B cell (primary cell): ENCODE data around the gene YPEL3. TPM values are rescaled to one million over a fixed set of nuclear protein-coding genes. Genes with fewer than 3 reads are reported as not detected.

Experiments
- ATAC-seq: fragments of 200-7000 bp; cut with Tn5 transposase; one replicate; pipeline ENCODE4 v1.10.0; 2021; ENCODE audit warnings: low read depth, mild to moderate bottlenecking, moderate number of reproducible peaks, moderate library complexity
- CTCF ChIA-PET: fragments of 350-600 bp; sonication (Branson Sonifier 250); formaldehyde crosslinking; loops from one replicate; lab custom pipeline; 2021; ENCODE audit warnings: antibody characterized with exemption, inconsistent platforms; lab: Charles Lee
- POLR2A ChIA-PET: fragments of 350-600 bp; sonication (Branson Sonifier 250); formaldehyde crosslinking; loops from one replicate; lab custom pipeline; 2021; ENCODE audit warnings: antibody characterized with exemption; lab: Charles Lee
- DNase-seq: peaks from one replicate; pipeline ENCODE4 v3.0.0; 2013
- H2AFZ ChIP-seq: 2 replicates; pipeline ENCODE4 v1.6.1; 2012; ENCODE audit warnings: mild to moderate bottlenecking, low read depth, low read length; ENCODE audit not compliant: insufficient read depth, poor library complexity, severe bottlenecking
- H3K27ac ChIP-seq, 2 donors: 1 replicate in 1 of 2; 2 replicates in 1 of 2; pipeline ENCODE4 v1.5.1; 2012 to 2013; ENCODE audit warnings: low read length in 2 of 2, mild to moderate bottlenecking in 2 of 2, moderate library complexity in 1 of 2
- H3K27me3 ChIP-seq, 4 experiments: fragments of 200-600 bp in 1 of 4; sonication (generic) in 1 of 4; replicated peaks in 1 of 4; 1 replicate in 2 of 4; 2 replicates in 2 of 4; pipeline versions ENCODE4 v1.6.1 to v1.7.0; 2013 to 2016; ENCODE audit warnings: low read length in 3 of 4, mild to moderate bottlenecking in 2 of 4, mixed read lengths in 1 of 4, moderate library complexity in 1 of 4; ENCODE audit not compliant: insufficient read depth in 4 of 4, control insufficient read depth in 3 of 4; ENCODE audit errors: control extremely low read depth in 1 of 4
- H3K36me3 ChIP-seq, 2 experiments: replicated peaks in 1 of 2; 1 replicate in 1 of 2; 2 replicates in 1 of 2; pipeline versions ENCODE4 v1.6.1 to v1.7.1; 2013; ENCODE audit warnings: low read length in 1 of 2; ENCODE audit not compliant: insufficient read depth in 2 of 2, control insufficient read depth in 1 of 2; ENCODE audit errors: control extremely low read depth in 1 of 2, extremely low read depth in 1 of 2
- H3K4me1 ChIP-seq, 2 donors: fragments of 200-600 bp in 1 of 2; sonication (generic) in 1 of 2; 1 replicate in 1 of 2; 2 replicates in 1 of 2; pipeline versions ENCODE4 v1.5.1 to v1.6.1; 2013 to 2017; ENCODE audit warnings: low read length in 2 of 2; ENCODE audit not compliant: control insufficient read depth in 2 of 2, insufficient read depth in 2 of 2
- H3K4me2 ChIP-seq: replicated peaks from 2 replicates; pipeline ENCODE3; 2012; ENCODE audit warnings: mild to moderate bottlenecking, low read depth, low read length; ENCODE audit not compliant: poor library complexity, severe bottlenecking
- H3K4me3 ChIP-seq, 5 experiments: fragments of 200-600 bp in 1 of 5; sonication (generic) in 1 of 5; 1 replicate in 3 of 5; 2 replicates in 2 of 5; pipeline versions ENCODE4 v1.5.1 to v1.7.0; 2011 to 2016; ENCODE audit warnings: low read length in 4 of 5, mild to moderate bottlenecking in 4 of 5, low read depth in 2 of 5, control low read depth in 1 of 5, moderate library complexity in 1 of 5; ENCODE audit not compliant: insufficient read depth in 1 of 5; ENCODE audit errors: control extremely low read depth in 1 of 5, extremely low read depth in 1 of 5
- H3K79me2 ChIP-seq: fragments of 200-600 bp; sonication (generic); one replicate; pipeline ENCODE4 v1.6.0; 2016; ENCODE audit warnings: low read length; ENCODE audit not compliant: control insufficient read depth, insufficient read depth
- H3K9ac ChIP-seq: fragments of 200-600 bp; sonication (generic); 2 replicates; pipeline ENCODE4 v1.6.1; 2017; ENCODE audit warnings: mild to moderate bottlenecking, low read length, moderate library complexity
- H3K9me3 ChIP-seq, 3 donors: one replicate each; pipeline versions ENCODE4 v1.6.1 to v1.7.1; 2013; ENCODE audit warnings: low read length in 2 of 3; ENCODE audit not compliant: control insufficient read depth in 2 of 3, insufficient read depth in 1 of 3; ENCODE audit errors: control extremely low read depth in 1 of 3
- H4K20me1 ChIP-seq: 2 replicates; pipeline ENCODE4 v1.6.0; 2012; ENCODE audit warnings: mild to moderate bottlenecking, low read length; ENCODE audit not compliant: insufficient read depth, control insufficient read depth, poor library complexity, severe bottlenecking
- H3K27ac Mint-ChIP-seq: one replicate; pipeline ENCODE4 v1.8.0; 2021; ENCODE audit warnings: mixed read lengths
- H3K27me3 Mint-ChIP-seq: one replicate; pipeline ENCODE4 v1.8.0; 2021; ENCODE audit warnings: mixed read lengths
- H3K4me1 Mint-ChIP-seq: one replicate; pipeline ENCODE4 v1.8.0; 2021; ENCODE audit warnings: mixed read lengths
- H3K4me3 Mint-ChIP-seq: one replicate; pipeline ENCODE4 v1.8.0; 2021; ENCODE audit warnings: mixed read lengths
- H3K9me3 Mint-ChIP-seq: one replicate; pipeline ENCODE4 v1.8.0; 2022; ENCODE audit warnings: mixed read lengths; ENCODE audit not compliant: insufficient read depth
- CTCF ChIP-seq: fragments of 200-600 bp; IDR thresholded peaks from one replicate; pipeline ENCODE4 v1.8.0; 2022; ENCODE audit warnings: antibody characterized with exemption, mild to moderate bottlenecking
- EZH2 ChIP-seq: IDR thresholded peaks from 2 replicates; pipeline ENCODE4 v1.6.1; 2012; ENCODE audit warnings: borderline replicate concordance, low read depth, mild to moderate bottlenecking, moderate library complexity, low read length; ENCODE audit not compliant: insufficient read depth, poor library complexity, severe bottlenecking
- WGBS: methylation state at CpG from one replicate; pipeline ENCODE4 v1.1.5; 2013; ENCODE audit warnings: missing lambda C conversion rate; ENCODE audit not compliant: insufficient coverage; 5-methylcytosine and 5-hydroxymethylcytosine counted together
- intact Hi-C: fragments of 100-400 bp; cut with micrococcal nuclease; formaldehyde crosslinking; loops from one replicate; pipeline ENCODE4 v1.10.0; 2022
- polyA plus RNA-seq: library from polyadenylated mRNA; depleted of rRNA; stranded (reverse); fragments of >200 nt; gene quantifications from 2 replicates; pipeline ENCODE4 v1.2.3, GENCODE V29; 2012
- total RNA-seq, 2 donors: library from RNA; stranded (reverse); fragments of 120-200 nt in 1 of 2; gene quantifications; 1 replicate in 1 of 2; 2 replicates in 1 of 2; pipeline versions ENCODE4 v1.2.3 to v1.2.4, GENCODE V29; 2013 to 2022

YPEL3 gene
- total and polyA plus RNA-seq, 2 donors (not counting 1 experiment from before 2014, with no cell fraction given): 314 to 414 TPM

- no peak overlapping the region for H3K4me2 ChIP-seq
- no peaks in the 10 kb centered on the region for H3K9me3 ChIP-seq
- H3K27ac ChIP-seq: peak overlapping the region in 1 of 2 donors; percentile 9
- Mint-ChIP-seq H3K27me3 (no peaks in the 10 kb centered on the region), H3K4me1 (peaks cover 31% of the 10 kb centered on the region), H3K27ac (peak overlapping the region; percentile 59), H3K4me3 (no peak overlapping the region), H3K9me3 (no peaks in the 10 kb centered on the region)
- intact Hi-C loops: loop anchor here (10.0 kb wide), 2 partner anchors 306 to 626 kb away; partner anchors contain the start of genes MYL11, SRCAP and TBC1D10B
- WGBS: 100% methylated on average over 5 of the region's 9 CpGs
- H3K4me1 ChIP-seq: peaks cover 16 to 38% of the 10 kb centered on the region in 2 donors
- no peak overlapping the region for H3K4me3 ChIP-seq
- DNase-seq: no peak
- ATAC-seq: no peak
- peaks cover 48% of the 10 kb centered on the region for H4K20me1 ChIP-seq
- POLR2A ChIA-PET: interaction anchor here (1.3 kb wide), 1 partner anchor 115 kb away, joined by 3 read pairs; the partner anchor contains the start of gene CORO1A
- CTCF ChIA-PET: interaction anchor here (0.7 to 3.4 kb wide), 2 partner anchors 23 to 1513 kb away, joined by 3 to 18 read pairs; partner anchors contain the start of gene TBX6
- H3K27me3 ChIP-seq: no peaks in the 10 kb centered on the region
- TF ChIP-seq CTCF (no peak), EZH2 (no peak)
- H3K36me3 ChIP-seq: peaks cover 15 to 55% of the 10 kb centered on the region in 2 experiments
- peaks cover 53% of the 10 kb centered on the region for H3K79me2 ChIP-seq
- no peak overlapping the region for H3K9ac ChIP-seq
- H2AFZ ChIP-seq: no peak overlapping the region
Measured at GRCh38 chr16:30068333-30068732, 27.7 kb downstream of the YPEL3 start.

DNA sequence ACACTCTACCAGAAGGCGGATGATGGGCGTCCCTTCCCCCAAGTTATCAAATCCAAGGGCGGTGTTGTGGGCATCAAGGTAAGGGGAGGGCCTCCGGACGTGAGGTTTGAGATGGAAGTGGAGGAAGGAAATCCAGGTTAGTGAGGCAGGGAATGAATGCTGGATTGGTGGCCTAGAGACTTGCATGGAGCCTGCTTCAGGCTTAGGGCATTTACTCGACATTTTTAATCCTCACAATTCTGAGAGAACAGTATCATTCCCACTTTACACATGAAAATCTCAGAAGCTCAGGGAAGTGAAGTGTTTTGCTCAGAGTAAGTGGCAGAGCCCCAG lies 28.5 kb downstream of the YPEL3 start:
- TF ChIP-seq CTCF (no peak), EZH2 (no peak)
- DNase-seq (no peak), ATAC-seq (no peak)
- CTCF ChIA-PET: interaction anchor here (0.7 to 3.4 kb wide), 3 partner anchors 24 to 1512 kb away, joined by 3 to 18 read pairs (median 3); partner anchors contain the start of gene TBX6
- Histone ChIP-seq H4K20me1 (peaks cover 48% of the 10 kb centered on the region), H3K9ac (no peak overlapping the region), H3K79me2 (peaks cover 53% of the 10 kb centered on the region), H3K27ac (no peak overlapping the region), H3K36me3 (peaks cover 15 to 53% of the 10 kb centered on the region in 2 experiments), H3K9me3 (no peaks in the 10 kb centered on the region), H3K4me1 (peaks cover 16 to 42% of the 10 kb centered on the region in 2 donors), H3K27me3 (no peaks in the 10 kb centered on the region), H3K4me3 (no peak overlapping the region), H3K4me2 (no peak overlapping the region), H2AFZ (no peak overlapping the region)
- H3K9me3 Mint-ChIP-seq: no peaks in the 10 kb centered on the region
- WGBS: no CpG with 5 or more reads among the region's 6 CpGs
- H3K4me1 Mint-ChIP-seq: peaks cover 31% of the 10 kb centered on the region
- POLR2A ChIA-PET: no interaction called here
- intact Hi-C loops: loop anchor here (10.0 kb wide), 2 partner anchors 307 to 627 kb away; partner anchors contain the start of genes MYL11, SRCAP and TBC1D10B
- H3K27me3 Mint-ChIP-seq: no peaks in the 10 kb centered on the region
- H3K4me3 Mint-ChIP-seq: peak overlapping the region; percentile 100
- peak overlapping the region; percentile 56 for H3K27ac Mint-ChIP-seq
